Keratinocyte (primary cell): ENCODE measurements around the gene PTPRN2.

ENCODE experiments used
- CTCF ChIP-seq, 3 experiments: IDR thresholded peaks in 1 of 3; conservative IDR thresholded peaks in 1 of 3; optimal IDR thresholded peaks in 1 of 3; 2 replicates in 2 of 3; 3 replicates in 1 of 3; pipeline versions ENCODE3 to v1.5.1; 2011; ENCODE audit warnings: low read length in 3 of 3, mild to moderate bottlenecking in 3 of 3, moderate library complexity in 2 of 3, control low read depth in 1 of 3, inconsistent platforms in 1 of 3; ENCODE audit not compliant: insufficient read depth in 2 of 3; ENCODE audit errors: extremely low read depth in 1 of 3
- EZH2 ChIP-seq: IDR thresholded peaks from one replicate; pipeline ENCODE4 v1.6.1; 2012; ENCODE audit warnings: inconsistent platforms, mild to moderate bottlenecking, low read length, moderate library complexity

GRCh38 chr7:157977306-157977705 lies 610.3 kb downstream of the PTPRN2 start:
- TF ChIP-seq CTCF (optimal IDR thresholded peaks at IDR 0.05 in 1 of 3, IDR thresholded peaks at IDR 0.05 in 1 of 3, conservative IDR thresholded peaks at IDR 0.05 in 1 of 3; ENCODE audit: extremely low read depth in 1 of 3, insufficient read depth in 2 of 3, low read length in 3 of 3) (no peak), EZH2 (no peak)
